WTC11 (cell line): Measurements from ENCODE around the gene SLC20A1. TPM values are rescaled to one million over a fixed set of nuclear protein-coding genes. Genes with fewer than 3 reads are reported as not detected.

Source experiments
- ATAC-seq: fragments of 200-7000 bp; cut with Tn5 transposase; 2 replicates; pipeline ENCODE4 v1.10.0; 2021; ENCODE audit warnings: mild to moderate bottlenecking, moderate library complexity
- CTCF ChIA-PET: fragments of 300-600 bp; sonication (Branson Sonifier 250); formaldehyde crosslinking; loops from one replicate; lab custom pipeline; 2021; ENCODE audit warnings: antibody characterized with exemption; lab: Charles Lee
- POLR2A ChIA-PET: fragments of 350-600 bp; sonication (Branson Sonifier 250); formaldehyde crosslinking; loops from one replicate; lab custom pipeline; 2021; ENCODE audit warnings: antibody characterized with exemption; lab: Charles Lee
- DNase-seq: peaks from one replicate; pipeline ENCODE4 v3.0.0; 2021; ENCODE audit warnings: low spot score
- H3K27ac Mint-ChIP-seq: 2 replicates; pipeline ENCODE4 v1.8.0; 2021; ENCODE audit warnings: mixed read lengths
- H3K27me3 Mint-ChIP-seq: 2 replicates; pipeline ENCODE4 v1.8.0; 2021; ENCODE audit warnings: low read depth, mild to moderate bottlenecking, moderate library complexity, mixed read lengths
- H3K36me3 Mint-ChIP-seq: 2 replicates; pipeline ENCODE4 v1.8.0; 2021; ENCODE audit warnings: mixed read lengths
- H3K4me1 Mint-ChIP-seq: 2 replicates; pipeline ENCODE4 v1.8.0; 2022; ENCODE audit warnings: mixed read lengths
- H3K4me3 Mint-ChIP-seq: 2 replicates; pipeline ENCODE4 v1.8.0; 2021; ENCODE audit warnings: mild to moderate bottlenecking, moderate library complexity, mixed read lengths
- H3K9me3 Mint-ChIP-seq: 2 replicates; pipeline ENCODE4 v1.8.0; 2021; ENCODE audit warnings: mixed read lengths
- ATF3 ChIP-seq: sonication (generic); formaldehyde crosslinking; conservative IDR thresholded peaks from 2 replicates; pipeline ENCODE4 v1.8.1; 2022; ENCODE audit warnings: mild to moderate bottlenecking, missing genetic modification reagents
- ATF6 ChIP-seq: sonication (generic); formaldehyde crosslinking; IDR thresholded peaks from 2 replicates; pipeline ENCODE4 v1.8.1; 2023; ENCODE audit warnings: mild to moderate bottlenecking, missing genetic modification reagents
- CDX4 ChIP-seq: fragments of 250-450 bp; sonication (Bioruptor Pico); IDR thresholded peaks from 2 replicates; pipeline ENCODE4 v1.9.0; 2021; ENCODE audit warnings: moderate library complexity, mild to moderate bottlenecking, inconsistent platforms, borderline replicate concordance
- CREM ChIP-seq: sonication (generic); formaldehyde crosslinking; IDR thresholded peaks from 2 replicates; pipeline ENCODE4 v1.8.1; 2022; ENCODE audit warnings: mild to moderate bottlenecking, missing genetic modification reagents, moderate library complexity
- FOXK1 ChIP-seq: sonication (generic); formaldehyde crosslinking; IDR thresholded peaks from 2 replicates; pipeline ENCODE4 v1.8.0; 2022; ENCODE audit warnings: mild to moderate bottlenecking, moderate library complexity, missing genetic modification reagents
- FOXP4 ChIP-seq: sonication (generic); formaldehyde crosslinking; IDR thresholded peaks from 2 replicates; pipeline ENCODE4 v1.8.0; 2022; ENCODE audit warnings: mild to moderate bottlenecking, missing genetic modification reagents
- GABPB1 ChIP-seq: sonication (generic); formaldehyde crosslinking; IDR thresholded peaks from 2 replicates; pipeline ENCODE4 v1.8.1; 2023; ENCODE audit warnings: mild to moderate bottlenecking, missing genetic modification reagents
- IRF2 ChIP-seq: sonication (generic); formaldehyde crosslinking; IDR thresholded peaks from 2 replicates; pipeline ENCODE4 v1.8.0; 2022; ENCODE audit warnings: low read depth, missing genetic modification reagents, borderline replicate concordance
- MXD4 ChIP-seq: fragments of 250-450 bp; sonication (Bioruptor Pico); IDR thresholded peaks from 2 replicates; pipeline ENCODE4 v1.8.0; 2021; ENCODE audit warnings: mild to moderate bottlenecking, moderate library complexity, borderline replicate concordance
- NFATC4 ChIP-seq: fragments of 250-450 bp; sonication (Bioruptor Pico); IDR thresholded peaks from 2 replicates; pipeline ENCODE4 v1.9.0; 2021; ENCODE audit warnings: mild to moderate bottlenecking
- NR1H2 ChIP-seq: sonication (generic); formaldehyde crosslinking; IDR thresholded peaks from 2 replicates; pipeline ENCODE4 v1.9.0; 2021; ENCODE audit warnings: mild to moderate bottlenecking, moderate library complexity, missing genetic modification reagents
- NR2C2 ChIP-seq: sonication (generic); formaldehyde crosslinking; IDR thresholded peaks from 2 replicates; pipeline ENCODE4 v1.8.0; 2022; ENCODE audit warnings: mild to moderate bottlenecking, missing genetic modification reagents
- PREB ChIP-seq: sonication (generic); formaldehyde crosslinking; IDR thresholded peaks from 2 replicates; pipeline ENCODE4 v1.8.1; 2022; ENCODE audit warnings: mild to moderate bottlenecking, missing genetic modification reagents, moderate library complexity, borderline replicate concordance
- PRRX2 ChIP-seq: fragments of 250-450 bp; sonication (Bioruptor Pico); IDR thresholded peaks from 2 replicates; pipeline ENCODE4 v1.8.0; 2021; ENCODE audit warnings: mild to moderate bottlenecking
- SMAD4 ChIP-seq: sonication (generic); formaldehyde crosslinking; IDR thresholded peaks from 2 replicates; pipeline ENCODE4 v1.8.0; 2022; ENCODE audit warnings: mild to moderate bottlenecking, missing genetic modification reagents
- TEAD1 ChIP-seq: sonication (generic); formaldehyde crosslinking; IDR thresholded peaks from 2 replicates; pipeline ENCODE4 v1.8.0; 2022; ENCODE audit warnings: mild to moderate bottlenecking, missing genetic modification reagents
- ZNF121 ChIP-seq: sonication (generic); formaldehyde crosslinking; IDR thresholded peaks from 2 replicates; pipeline ENCODE4 v1.8.0; 2023; ENCODE audit warnings: missing genetic modification reagents
- ZNF219 ChIP-seq: sonication (generic); formaldehyde crosslinking; IDR thresholded peaks from 2 replicates; pipeline ENCODE4 v1.8.0; 2023; ENCODE audit warnings: missing genetic modification reagents, mild to moderate bottlenecking, borderline replicate concordance
- ZNF281 ChIP-seq: sonication (generic); formaldehyde crosslinking; IDR thresholded peaks from 2 replicates; pipeline ENCODE4 v1.8.0; 2023; ENCODE audit warnings: mild to moderate bottlenecking, missing genetic modification reagents
- ZNF423 ChIP-seq: fragments of 250-450 bp; sonication (Bioruptor Pico); IDR thresholded peaks from 2 replicates; pipeline ENCODE4 v2.1.2; 2022; ENCODE audit warnings: mild to moderate bottlenecking, moderate library complexity
- total RNA-seq: library from RNA; stranded (reverse); gene quantifications from 3 replicates; pipeline ENCODE4 v1.2.3, GENCODE V29; 2021
- TF ChIP-seq, protein P1 (sequence below): sonication (generic); formaldehyde crosslinking; IDR thresholded peaks from 2 replicates; pipeline ENCODE4 v1.8.1; 2023; ENCODE audit warnings: mild to moderate bottlenecking, missing genetic modification reagents
- TF ChIP-seq, protein P2 (sequence below): sonication (generic); formaldehyde crosslinking; IDR thresholded peaks from 2 replicates; pipeline ENCODE4 v1.8.1; 2022; ENCODE audit warnings: mild to moderate bottlenecking, moderate library complexity, missing genetic modification reagents

Gene SLC20A1
- total RNA-seq, 1 experiment from 2014 or later, result 59.9 TPM

DNA sequence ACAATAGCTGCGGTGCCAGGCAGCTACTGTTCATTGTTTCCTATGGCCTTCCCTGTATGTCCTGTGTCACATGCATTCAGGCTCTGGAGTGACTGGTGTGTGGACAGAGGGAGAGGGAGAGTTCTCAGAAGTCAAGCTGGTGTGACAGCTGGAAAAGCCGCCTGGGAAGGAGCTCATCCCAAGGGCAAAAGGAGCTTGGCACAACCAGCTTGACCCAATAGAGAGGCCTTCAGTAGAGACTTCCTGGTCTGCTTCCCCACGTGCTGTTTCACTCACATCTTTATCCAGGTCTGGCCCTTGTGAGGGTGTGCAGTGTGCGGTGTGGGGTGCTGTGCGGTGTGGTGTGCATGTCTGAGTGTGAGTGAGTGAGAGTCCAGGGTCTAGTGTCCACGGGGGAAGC is 64.0 kb downstream of the SLC20A1 start:
- no peaks in the 10 kb centered on the region; the same call in 1 of the 2 replicates for H3K27me3 Mint-ChIP-seq
- CTCF ChIA-PET, result interaction anchor here (1.0 to 1.5 kb wide), 3 partner anchors 19 to 232 kb away, joined by 3 to 4 read pairs (median 3); no protein-coding TSS in a partner anchor
- POLR2A ChIA-PET, result interaction anchor here (0.5 kb wide), 1 partner anchor 87 kb away, joined by 3 read pairs; no protein-coding TSS in a partner anchor
- H3K36me3 Mint-ChIP-seq, result no peaks in the 10 kb centered on the region
- ATAC-seq (no peak), DNase-seq (no peak)
- TF ChIP-seq ZNF423 (CRISPR knock-in tag), result no peak
- no peak for TF ChIP-seq PREB
- no peak for TF ChIP-seq FOXP4 (CRISPR knock-in tag)
- no peak for TF ChIP-seq ZNF121 (CRISPR knock-in tag)
- no peak for TF ChIP-seq NR1H2 (CRISPR knock-in tag)
- no peak for TF ChIP-seq SMAD4 (CRISPR knock-in tag)
- TF ChIP-seq, protein P1, sequence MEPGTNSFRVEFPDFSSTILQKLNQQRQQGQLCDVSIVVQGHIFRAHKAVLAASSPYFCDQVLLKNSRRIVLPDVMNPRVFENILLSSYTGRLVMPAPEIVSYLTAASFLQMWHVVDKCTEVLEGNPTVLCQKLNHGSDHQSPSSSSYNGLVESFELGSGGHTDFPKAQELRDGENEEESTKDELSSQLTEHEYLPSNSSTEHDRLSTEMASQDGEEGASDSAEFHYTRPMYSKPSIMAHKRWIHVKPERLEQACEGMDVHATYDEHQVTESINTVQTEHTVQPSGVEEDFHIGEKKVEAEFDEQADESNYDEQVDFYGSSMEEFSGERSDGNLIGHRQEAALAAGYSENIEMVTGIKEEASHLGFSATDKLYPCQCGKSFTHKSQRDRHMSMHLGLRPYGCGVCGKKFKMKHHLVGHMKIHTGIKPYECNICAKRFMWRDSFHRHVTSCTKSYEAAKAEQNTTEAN (CRISPR knock-in tag), result no peak
- no peak for TF ChIP-seq NFATC4 (CRISPR knock-in tag)
- TF ChIP-seq CDX4 (CRISPR knock-in tag), result no peak
- TF ChIP-seq TEAD1 (CRISPR knock-in tag), result no peak
- TF ChIP-seq, all 79 proteins: peak for 0
- Mint-ChIP-seq H3K4me1 (peaks cover 4% of the 10 kb centered on the region; the same call in 1 of the 2 replicates), H3K4me3 (no peak overlapping the region), H3K27ac (no peak overlapping the region), H3K9me3 (no peaks in the 10 kb centered on the region)

- CTCF ChIA-PET, result no interaction called here
- ATAC-seq, result no peak
- no peak overlapping the region for H3K27ac Mint-ChIP-seq
These were observed 65.4 kb downstream of the SLC20A1 start for GRCh38 chr2:112710956-112711750.

More at GRCh38 chr2:112710956-112711750, 65.4 kb downstream of the SLC20A1 start:
- H3K9me3 Mint-ChIP-seq, result no peaks in the 10 kb centered on the region
- peaks cover 4% of the 10 kb centered on the region; the same call in 1 of the 2 replicates for H3K4me1 Mint-ChIP-seq
- DNase-seq, result no peak
- POLR2A ChIA-PET, result no interaction called here
- H3K4me3 Mint-ChIP-seq, result no peak overlapping the region
- H3K27me3 Mint-ChIP-seq, result no peaks in the 10 kb centered on the region; the same call in 1 of the 2 replicates
- no peaks in the 10 kb centered on the region for H3K36me3 Mint-ChIP-seq
- TF ChIP-seq ATF6 (CRISPR knock-in tag) (no peak), ATF3 (no peak), IRF2 (no peak), GABPB1 (no peak), PRRX2 (CRISPR knock-in tag) (no peak), ZNF281 (CRISPR knock-in tag) (no peak), ZNF121 (CRISPR knock-in tag) (no peak), CREM (CRISPR knock-in tag) (no peak), MXD4 (CRISPR knock-in tag) (no peak), ZNF219 (CRISPR knock-in tag) (no peak), NR2C2 (CRISPR knock-in tag) (no peak), FOXK1 (CRISPR knock-in tag) (no peak), NR1H2 (CRISPR knock-in tag) (no peak)
- TF ChIP-seq, protein P2, sequence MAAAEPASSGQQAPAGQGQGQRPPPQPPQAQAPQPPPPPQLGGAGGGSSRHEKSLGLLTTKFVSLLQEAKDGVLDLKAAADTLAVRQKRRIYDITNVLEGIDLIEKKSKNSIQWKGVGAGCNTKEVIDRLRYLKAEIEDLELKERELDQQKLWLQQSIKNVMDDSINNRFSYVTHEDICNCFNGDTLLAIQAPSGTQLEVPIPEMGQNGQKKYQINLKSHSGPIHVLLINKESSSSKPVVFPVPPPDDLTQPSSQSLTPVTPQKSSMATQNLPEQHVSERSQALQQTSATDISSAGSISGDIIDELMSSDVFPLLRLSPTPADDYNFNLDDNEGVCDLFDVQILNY (CRISPR knock-in tag), result no peak
